Mammary epithelial cell (primary cell): ENCODE data around the gene DTNB.
"Not testable (repeated sequence)": the region's sequence is repeated elsewhere in the genome, so short reads cannot be mapped to it uniquely, and the experiment has no call there.

ENCODE experiments used
- CTCF ChIP-seq, 2 donors: IDR thresholded peaks in 1 of 2; conservative IDR thresholded peaks in 1 of 2; 2 replicates each; pipeline ENCODE4 v1.5.1; 2011 to 2012; ENCODE audit warnings: inconsistent platforms in 2 of 2, low read length in 2 of 2, mild to moderate bottlenecking in 2 of 2, control low read depth in 1 of 2, low read depth in 1 of 2; ENCODE audit not compliant: insufficient read depth in 1 of 2; ENCODE audit errors: extremely low read depth in 1 of 2
- EZH2 ChIP-seq: IDR thresholded peaks from 2 replicates; pipeline ENCODE4 v1.6.1; 2012; ENCODE audit warnings: low read length, inconsistent platforms, borderline replicate concordance

GRCh38 chr2:25705575-25705974 is 32.2 kb upstream of the DTNB start:
- not testable (repeated sequence) for TF ChIP-seq CTCF (conservative IDR thresholded peaks at IDR 0.05 in 1 of 2, IDR thresholded peaks at IDR 0.05 in 1 of 2; ENCODE audit: extremely low read depth in 1 of 2, insufficient read depth in 1 of 2, low read depth in 1 of 2, low read length in 2 of 2); EZH2
